Breast epithelium (tissue), 3 donors: ENCODE measurements around the gene GOLGB1.

Experiments used
- CTCF ChIP-seq, 3 donors: fragments of 450-650 bp; IDR thresholded peaks; one replicate each; pipeline ENCODE4 v1.5.1; 2016 to 2017; ENCODE audit warnings: antibody characterized with exemption in 3 of 3, mild to moderate bottlenecking in 3 of 3, moderate library complexity in 3 of 3
- POLR2A ChIP-seq: fragments of 450-650 bp; IDR thresholded peaks from one replicate; pipeline ENCODE4 v1.6.1; 2016; ENCODE audit warnings: antibody characterized with exemption, mild to moderate bottlenecking, moderate library complexity
- POLR2AphosphoS5 ChIP-seq, 3 donors: sonication (generic); formaldehyde crosslinking; IDR thresholded peaks; one replicate each; pipeline ENCODE4 v1.6.1; 2017; ENCODE audit warnings: antibody characterized with exemption in 3 of 3

- TF ChIP-seq CTCF (IDR thresholded peaks at IDR 0.05) (no peak), POLR2A (no peak), POLR2AphosphoS5 (IDR thresholded peaks at IDR 0.05) (no peak)
Observed at GRCh38 chr3:121649645-121650044, 99.9 kb downstream of the GOLGB1 start.
